Measurements from ENCODE around the gene CCDC34.

CCDC34 gene

DNA sequence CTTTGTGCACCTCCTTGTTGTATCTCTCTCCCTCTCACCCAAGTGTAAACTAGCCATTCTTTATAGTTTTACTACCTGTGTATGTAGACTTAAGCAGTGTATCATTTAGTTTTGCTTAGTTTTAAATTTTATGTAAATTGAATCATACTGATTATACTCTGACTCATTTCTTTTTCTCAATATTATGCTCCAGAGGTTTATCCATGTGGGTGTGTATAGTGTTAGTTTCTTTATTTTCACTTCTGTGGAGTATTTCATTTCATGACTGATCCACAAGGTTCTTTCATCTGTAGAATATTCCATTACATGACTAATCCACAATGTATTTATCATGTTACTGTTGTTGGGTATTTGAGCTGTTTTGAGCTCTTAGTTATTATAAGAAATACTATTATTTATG, 62.0 kb downstream of the CCDC34 start:
- Histone ChIP-seq H3K9me3 (replicated peaks; ENCODE audit: insufficient read depth, low read length) (no peaks in the 10 kb centered on the region), H3K4me2 (ENCODE audit: low read depth, low read length) (no peak overlapping the region), H3F3A (ENCODE audit: insufficient read depth, low read length) (no peaks in the 10 kb centered on the region), H3K4me3 (ENCODE audit: low read length) (no peak overlapping the region), H3K9me2 (replicated peaks; ENCODE audit: insufficient read depth, low read length) (no peaks in the 10 kb centered on the region), H4K20me1 (ENCODE audit: insufficient read depth, low read length) (no peaks in the 10 kb centered on the region), H3K9ac (ENCODE audit: low read length) (no peak overlapping the region), H3K27me3 (replicated peaks; ENCODE audit: insufficient read depth, low read length) (no peaks in the 10 kb centered on the region), H2AFZ (ENCODE audit: low read length) (no peak overlapping the region), H3K79me2 (ENCODE audit: low read length) (no peaks in the 10 kb centered on the region), H3K4me1 (ENCODE audit: low read length) (no peaks in the 10 kb centered on the region), H3K36me3 (replicated peaks; ENCODE audit: insufficient read depth, low read length) (no peaks in the 10 kb centered on the region), H3K27ac (ENCODE audit: low read length) (no peak overlapping the region)
- no peak for DNase-seq
- TF ChIP-seq EZH2phosphoT487 (IDR thresholded peaks at IDR 0.05; ENCODE audit: low read length) = no peak
- TF ChIP-seq, protein P1, sequence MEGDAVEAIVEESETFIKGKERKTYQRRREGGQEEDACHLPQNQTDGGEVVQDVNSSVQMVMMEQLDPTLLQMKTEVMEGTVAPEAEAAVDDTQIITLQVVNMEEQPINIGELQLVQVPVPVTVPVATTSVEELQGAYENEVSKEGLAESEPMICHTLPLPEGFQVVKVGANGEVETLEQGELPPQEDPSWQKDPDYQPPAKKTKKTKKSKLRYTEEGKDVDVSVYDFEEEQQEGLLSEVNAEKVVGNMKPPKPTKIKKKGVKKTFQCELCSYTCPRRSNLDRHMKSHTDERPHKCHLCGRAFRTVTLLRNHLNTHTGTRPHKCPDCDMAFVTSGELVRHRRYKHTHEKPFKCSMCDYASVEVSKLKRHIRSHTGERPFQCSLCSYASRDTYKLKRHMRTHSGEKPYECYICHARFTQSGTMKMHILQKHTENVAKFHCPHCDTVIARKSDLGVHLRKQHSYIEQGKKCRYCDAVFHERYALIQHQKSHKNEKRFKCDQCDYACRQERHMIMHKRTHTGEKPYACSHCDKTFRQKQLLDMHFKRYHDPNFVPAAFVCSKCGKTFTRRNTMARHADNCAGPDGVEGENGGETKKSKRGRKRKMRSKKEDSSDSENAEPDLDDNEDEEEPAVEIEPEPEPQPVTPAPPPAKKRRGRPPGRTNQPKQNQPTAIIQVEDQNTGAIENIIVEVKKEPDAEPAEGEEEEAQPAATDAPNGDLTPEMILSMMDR (IDR thresholded peaks at IDR 0.05; ENCODE audit: low read length) = no peak
- TF ChIP-seq EZH2 (optimal IDR thresholded peaks at IDR 0.05; ENCODE audit: low read depth, low read length) = no peak

DNA sequence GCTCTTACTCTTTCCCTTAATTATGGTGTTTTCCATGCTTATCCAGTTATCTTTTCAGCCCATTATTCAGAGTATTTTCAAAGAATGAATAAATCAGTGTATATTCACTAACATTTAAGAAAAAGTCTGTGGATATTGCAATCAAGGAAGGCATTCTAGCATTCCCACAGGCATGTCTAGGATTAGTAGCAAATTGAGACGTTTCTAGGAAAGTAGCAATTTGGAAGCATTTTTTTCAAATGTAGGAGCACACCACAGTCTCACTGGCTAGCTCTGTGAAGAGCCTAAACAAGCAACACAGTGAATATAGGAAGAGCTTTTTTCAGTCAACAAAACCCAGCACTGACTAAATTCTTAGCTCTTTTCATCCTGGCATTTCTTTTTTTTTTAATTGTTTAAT, 65.4 kb downstream of the CCDC34 start:
- Histone ChIP-seq H3K4me2 (ENCODE audit: low read depth, low read length) (no peak overlapping the region), H3K4me1 (ENCODE audit: low read length) (no peaks in the 10 kb centered on the region), H3F3A (ENCODE audit: insufficient read depth, low read length) (no peaks in the 10 kb centered on the region), H3K79me2 (ENCODE audit: low read length) (no peaks in the 10 kb centered on the region), H3K4me3 (ENCODE audit: low read length) (no peak overlapping the region), H3K9me2 (replicated peaks; ENCODE audit: insufficient read depth, low read length) (no peaks in the 10 kb centered on the region), H4K20me1 (ENCODE audit: insufficient read depth, low read length) (no peaks in the 10 kb centered on the region), H3K9me3 (replicated peaks; ENCODE audit: insufficient read depth, low read length) (no peaks in the 10 kb centered on the region), H2AFZ (ENCODE audit: low read length) (no peak overlapping the region), H3K36me3 (replicated peaks; ENCODE audit: insufficient read depth, low read length) (no peaks in the 10 kb centered on the region), H3K9ac (ENCODE audit: low read length) (no peak overlapping the region), H3K27ac (ENCODE audit: low read length) (no peak overlapping the region), H3K27me3 (replicated peaks; ENCODE audit: insufficient read depth, low read length) (no peaks in the 10 kb centered on the region)
- TF ChIP-seq EZH2phosphoT487 (IDR thresholded peaks at IDR 0.05; ENCODE audit: low read length) (no peak), EZH2 (optimal IDR thresholded peaks at IDR 0.05; ENCODE audit: low read depth, low read length) (no peak)
- TF ChIP-seq, protein P1 (IDR thresholded peaks at IDR 0.05; ENCODE audit: low read length) = no peak
- DNase-seq = no peak

DNA sequence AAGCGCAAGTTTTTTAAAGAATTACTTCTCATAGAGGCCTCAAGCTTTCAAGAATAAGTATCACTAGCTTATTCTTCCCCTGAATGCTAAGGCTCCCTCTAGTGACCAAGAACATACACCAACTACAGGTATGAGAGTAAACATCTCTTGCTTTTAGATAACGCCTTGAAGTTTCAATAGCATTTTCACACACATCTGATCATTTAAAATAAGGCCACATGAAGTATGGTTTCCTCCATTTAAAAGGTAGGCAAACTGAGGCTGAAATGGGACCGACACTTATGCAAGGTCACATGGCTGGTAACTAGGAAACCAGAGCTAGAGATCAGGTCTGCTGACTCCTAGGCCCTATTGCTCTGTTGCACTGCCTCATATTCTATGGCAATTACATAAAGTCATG, 66.5 kb downstream of the CCDC34 start:
- Histone ChIP-seq H2AFZ (ENCODE audit: low read length) (no peak overlapping the region), H3K9me3 (replicated peaks; ENCODE audit: insufficient read depth, low read length) (no peaks in the 10 kb centered on the region), H3K9me2 (replicated peaks; ENCODE audit: insufficient read depth, low read length) (no peaks in the 10 kb centered on the region), H3K27ac (ENCODE audit: low read length) (no peak overlapping the region), H3K4me2 (ENCODE audit: low read depth, low read length) (no peak overlapping the region), H3F3A (ENCODE audit: insufficient read depth, low read length) (no peaks in the 10 kb centered on the region), H4K20me1 (ENCODE audit: insufficient read depth, low read length) (no peaks in the 10 kb centered on the region), H3K27me3 (replicated peaks; ENCODE audit: insufficient read depth, low read length) (no peaks in the 10 kb centered on the region), H3K4me1 (ENCODE audit: low read length) (no peaks in the 10 kb centered on the region), H3K9ac (ENCODE audit: low read length) (no peak overlapping the region), H3K79me2 (ENCODE audit: low read length) (no peaks in the 10 kb centered on the region), H3K4me3 (ENCODE audit: low read length) (no peak overlapping the region), H3K36me3 (replicated peaks; ENCODE audit: insufficient read depth, low read length) (no peaks in the 10 kb centered on the region)
- TF ChIP-seq EZH2 (optimal IDR thresholded peaks at IDR 0.05; ENCODE audit: low read depth, low read length) = no peak
- TF ChIP-seq, protein P1 (IDR thresholded peaks at IDR 0.05; ENCODE audit: low read length) = peak; percentile 67
- no peak for TF ChIP-seq EZH2phosphoT487 (IDR thresholded peaks at IDR 0.05; ENCODE audit: low read length)
- DNase-seq = peak; percentile 51
